A549 (cell line): ENCODE results near the gene KSR1. TPM values are rescaled to one million over a fixed set of nuclear protein-coding genes. Genes with fewer than 3 reads are reported as not detected.

Experiments
- ATAC-seq, 2 experiments: fragments of 200-7000 bp in 1 of 2; fragments of >200 bp in 1 of 2; cut with Nextera tagmentation in 1 of 2; cut with Tn5 transposase in 1 of 2; 3 replicates each; pipeline versions ENCODE4 v1.8.0 to v1.9.1; 2018 to 2020; ENCODE audit warnings: mild to moderate bottlenecking in 1 of 2, moderate library complexity in 1 of 2
- CTCF ChIA-PET: fragments of 300-600 bp; sonication (Branson Sonifier 250); formaldehyde crosslinking; extraction: SDS; loops from one replicate; lab custom pipeline; 2021; ENCODE audit warnings: antibody characterized with exemption, inconsistent platforms; lab: Yijun Ruan, JAX
- POLR2A ChIA-PET: fragments of 350-600 bp; formaldehyde crosslinking; extraction: SDS; loops from one replicate; lab custom pipeline; 2021; ENCODE audit warnings: antibody characterized with exemption, inconsistent platforms; lab: Yijun Ruan, JAX
- DNase-seq, 2 experiments: peaks; one replicate each; pipeline versions ENCODE4 v3.0.0 to v3.0.0-alpha.2; 2011 to 2016; ENCODE audit warnings: low read depth in 1 of 2, low spot score in 1 of 2
- FAIRE-seq: peaks from 2 replicates; lab custom pipeline; 2011; peaks lifted over from hg19 to GRCh38; lab: Jason Lieb, UNC
- H3K27ac ChIP-seq, 2 experiments: fragments of >200 bp; sonication (Bioruptor Twin); formaldehyde crosslinking; 3 replicates each; pipeline ENCODE4 v1.5.1; 2016 to 2017
- H3K4me1 ChIP-seq: fragments of >200 bp; sonication (Bioruptor Twin); formaldehyde crosslinking; 3 replicates; pipeline ENCODE4 v1.6.1; 2016
- H3K4me2 ChIP-seq: fragments of >200 bp; sonication (Bioruptor Twin); formaldehyde crosslinking; 3 replicates; pipeline ENCODE4 v1.6.1; 2016
- H3K4me3 ChIP-seq: fragments of >200 bp; sonication (Bioruptor Twin); formaldehyde crosslinking; 3 replicates; pipeline ENCODE4 v1.5.1; 2016
- H3K9me3 ChIP-seq: fragments of >200 bp; sonication (Bioruptor Twin); formaldehyde crosslinking; 3 replicates; pipeline ENCODE4 v1.6.1; 2016
- CBX2 ChIP-seq: fragments of 200-600 bp; sonication (generic); IDR thresholded peaks from 2 replicates; pipeline ENCODE4 v1.6.1; 2016; ENCODE audit warnings: low read depth, mild to moderate bottlenecking, borderline replicate concordance
- CBX8 ChIP-seq: fragments of 200-600 bp; sonication (generic); IDR thresholded peaks from 2 replicates; pipeline ENCODE4 v1.6.1; 2016
- CHD4 ChIP-seq: fragments of 200-600 bp; sonication (generic); IDR thresholded peaks from 2 replicates; pipeline ENCODE4 v1.6.1; 2016; ENCODE audit warnings: antibody characterized with exemption, mild to moderate bottlenecking, borderline replicate concordance
- E2F6 ChIP-seq: IDR thresholded peaks from 2 replicates; pipeline ENCODE4 v1.6.1; 2012; ENCODE audit warnings: low read depth, borderline replicate concordance
- EHF ChIP-seq: fragments of 250-450 bp; sonication (Bioruptor Pico); IDR thresholded peaks from 2 replicates; pipeline ENCODE4 v1.5.0; 2020; ENCODE audit warnings: mild to moderate bottlenecking
- EP300 ChIP-seq, 2 experiments: fragments of >200 bp; sonication (Bioruptor Twin); formaldehyde crosslinking; IDR thresholded peaks; 2 replicates in 1 of 2; 3 replicates in 1 of 2; pipeline ENCODE4 v1.6.1; 2016 to 2017
- FOSB ChIP-seq: fragments of 250-450 bp; sonication (Bioruptor Pico); IDR thresholded peaks from 2 replicates; pipeline ENCODE4 v1.5.0; 2020; ENCODE audit warnings: mild to moderate bottlenecking, moderate library complexity
- KDM1A ChIP-seq: fragments of 200-600 bp; sonication (generic); IDR thresholded peaks from 2 replicates; pipeline ENCODE4 v1.6.1; 2016; ENCODE audit warnings: low read depth, mild to moderate bottlenecking
- KDM5A ChIP-seq: fragments of 200-600 bp; sonication (generic); IDR thresholded peaks from 2 replicates; pipeline ENCODE4 v1.6.1; 2016; ENCODE audit warnings: antibody characterized with exemption, mild to moderate bottlenecking
- MAFK ChIP-seq: fragments of 450-650 bp; IDR thresholded peaks from 2 replicates; pipeline ENCODE4 v1.6.1; 2014; ENCODE audit not compliant: partially characterized antibody
- MYC ChIP-seq: IDR thresholded peaks from 2 replicates; pipeline ENCODE4 v1.6.1; 2012; ENCODE audit warnings: mild to moderate bottlenecking, inconsistent platforms, low read length, improper control_type of control experiment, borderline replicate concordance
- NPAS2 ChIP-seq: fragments of 250-450 bp; sonication (Bioruptor Pico); IDR thresholded peaks from 2 replicates; pipeline ENCODE4 v1.8.0; 2022; ENCODE audit warnings: mild to moderate bottlenecking, moderate library complexity, borderline replicate concordance
- NR3C1 ChIP-seq: fragments of >200 bp; sonication (Bioruptor Twin); formaldehyde crosslinking; IDR thresholded peaks from 3 replicates; pipeline ENCODE4 v1.6.1; 2017
- RCOR1 ChIP-seq: fragments of 150-350 bp; IDR thresholded peaks from 2 replicates; pipeline ENCODE4 v1.6.1; 2014; ENCODE audit warnings: antibody characterized with exemption, low read length, low read depth
- SMC3 ChIP-seq: fragments of >200 bp; sonication (Bioruptor Twin); formaldehyde crosslinking; IDR thresholded peaks from 3 replicates; pipeline ENCODE4 v1.6.1; 2018; ENCODE audit warnings: inconsistent platforms
- TFCP2L1 ChIP-seq: fragments of 250-450 bp; sonication (Bioruptor Pico); IDR thresholded peaks from 2 replicates; pipeline ENCODE4 v1.5.0; 2021; ENCODE audit warnings: mild to moderate bottlenecking
- WGBS: methylation state at CpG from one replicate; pipeline ENCODE4 v1.1.6; 2017; ENCODE audit errors: missing lambda C conversion rate; 5-methylcytosine and 5-hydroxymethylcytosine counted together
- polyA plus RNA-seq, 4 experiments: library from polyadenylated mRNA; depleted of rRNA in 3 of 4; stranded (reverse); fragments of >200 nt; fragmentation: RNase III in 1 of 4; extraction: RNeasy Plus Mini Kit Qiagen cat#74134 plus additional on column Dnase treatment in 1 of 4; gene quantifications; 2 replicates in 3 of 4; 3 replicates in 1 of 4; pipeline ENCODE4 v1.2.3, GENCODE V29; 2011 to 2017
- TF ChIP-seq, protein P1 (sequence below): fragments of 200-600 bp; sonication (generic); IDR thresholded peaks from 2 replicates; pipeline ENCODE4 v1.6.1; 2016; ENCODE audit warnings: antibody characterized with exemption, mild to moderate bottlenecking, moderate library complexity
- TF ChIP-seq, protein P2 (sequence below): fragments of >200 bp; sonication (Bioruptor Twin); formaldehyde crosslinking; IDR thresholded peaks from 3 replicates; pipeline ENCODE4 v1.5.1; 2016

Gene KSR1
- polyA plus RNA-seq, 2 of the 4 experiments (the other 2 are of a cell fraction), result 13.3 to 14.6 TPM

GRCh38 chr17:27475981-27476895 lies 20.0 kb downstream of the KSR1 start:
- POLR2A ChIA-PET, result no interaction called here
- Histone ChIP-seq H3K4me1 (peaks cover 28% of the 10 kb centered on the region), H3K9me3 (no peaks in the 10 kb centered on the region), H3K27ac (no peak overlapping the region), H3K4me2 (no peak overlapping the region), H3K4me3 (no peak overlapping the region)
- DNase-seq (no peak), FAIRE-seq (no peak), ATAC-seq (no peak)
- CTCF ChIA-PET, result interaction anchor here (0.6 to 10.4 kb wide), 9 partner anchors 12 to 124 kb away, joined by 3 to 55 read pairs (median 5); partner anchors contain the start of gene KSR1
- no peak for TF ChIP-seq EP300 (IDR thresholded peaks at IDR 0.05)
- TF ChIP-seq KDM1A, result no peak
- TF ChIP-seq NR3C1, result no peak
- TF ChIP-seq, protein P1, sequence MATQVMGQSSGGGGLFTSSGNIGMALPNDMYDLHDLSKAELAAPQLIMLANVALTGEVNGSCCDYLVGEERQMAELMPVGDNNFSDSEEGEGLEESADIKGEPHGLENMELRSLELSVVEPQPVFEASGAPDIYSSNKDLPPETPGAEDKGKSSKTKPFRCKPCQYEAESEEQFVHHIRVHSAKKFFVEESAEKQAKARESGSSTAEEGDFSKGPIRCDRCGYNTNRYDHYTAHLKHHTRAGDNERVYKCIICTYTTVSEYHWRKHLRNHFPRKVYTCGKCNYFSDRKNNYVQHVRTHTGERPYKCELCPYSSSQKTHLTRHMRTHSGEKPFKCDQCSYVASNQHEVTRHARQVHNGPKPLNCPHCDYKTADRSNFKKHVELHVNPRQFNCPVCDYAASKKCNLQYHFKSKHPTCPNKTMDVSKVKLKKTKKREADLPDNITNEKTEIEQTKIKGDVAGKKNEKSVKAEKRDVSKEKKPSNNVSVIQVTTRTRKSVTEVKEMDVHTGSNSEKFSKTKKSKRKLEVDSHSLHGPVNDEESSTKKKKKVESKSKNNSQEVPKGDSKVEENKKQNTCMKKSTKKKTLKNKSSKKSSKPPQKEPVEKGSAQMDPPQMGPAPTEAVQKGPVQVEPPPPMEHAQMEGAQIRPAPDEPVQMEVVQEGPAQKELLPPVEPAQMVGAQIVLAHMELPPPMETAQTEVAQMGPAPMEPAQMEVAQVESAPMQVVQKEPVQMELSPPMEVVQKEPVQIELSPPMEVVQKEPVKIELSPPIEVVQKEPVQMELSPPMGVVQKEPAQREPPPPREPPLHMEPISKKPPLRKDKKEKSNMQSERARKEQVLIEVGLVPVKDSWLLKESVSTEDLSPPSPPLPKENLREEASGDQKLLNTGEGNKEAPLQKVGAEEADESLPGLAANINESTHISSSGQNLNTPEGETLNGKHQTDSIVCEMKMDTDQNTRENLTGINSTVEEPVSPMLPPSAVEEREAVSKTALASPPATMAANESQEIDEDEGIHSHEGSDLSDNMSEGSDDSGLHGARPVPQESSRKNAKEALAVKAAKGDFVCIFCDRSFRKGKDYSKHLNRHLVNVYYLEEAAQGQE, result no peak
- TF ChIP-seq MYC, result no peak
- TF ChIP-seq KDM5A, result no peak
- no peak for TF ChIP-seq SMC3
- no peak for TF ChIP-seq RCOR1
- TF ChIP-seq FOSB (CRISPR knock-in tag), result no peak
- WGBS, result 81% methylated on average over 14 of the region's 14 CpGs

GRCh38 chr17:27477050-27477888 lies 21.0 kb downstream of the KSR1 start:
- FAIRE-seq (no peak), DNase-seq (no peak), ATAC-seq (no peak)
- Histone ChIP-seq H3K9me3 (no peaks in the 10 kb centered on the region), H3K4me1 (peaks cover 18% of the 10 kb centered on the region), H3K4me3 (no peak overlapping the region), H3K4me2 (no peak overlapping the region), H3K27ac (no peak overlapping the region)
- WGBS, result 80% methylated on average over 9 of the region's 9 CpGs
- POLR2A ChIA-PET, result no interaction called here
- TF ChIP-seq CBX2 (no peak), MAFK (peak; percentile 7)
- CTCF ChIA-PET, result interaction anchor here (0.6 to 10.4 kb wide), 7 partner anchors 11 to 125 kb away, joined by 3 to 55 read pairs (median 4); partner anchors contain the start of gene KSR1

- 85% methylated on average over 9 of the region's 9 CpGs for WGBS
- DNase-seq, result no peak
- H3K4me2 ChIP-seq, result no peak overlapping the region
- no peak for ATAC-seq
- CTCF ChIA-PET, result interaction anchor here (0.8 to 10.4 kb wide), 6 partner anchors 10 to 124 kb away, joined by 3 to 55 read pairs (median 4); partner anchors contain the start of gene KSR1
- no peak for FAIRE-seq
- H3K9me3 ChIP-seq, result no peaks in the 10 kb centered on the region
- POLR2A ChIA-PET, result no interaction called here
- H3K27ac ChIP-seq, result no peak overlapping the region
- H3K4me3 ChIP-seq, result no peak overlapping the region
- H3K4me1 ChIP-seq, result peaks cover 9% of the 10 kb centered on the region
- no peak for TF ChIP-seq CHD4
- TF ChIP-seq E2F6, result no peak
- TF ChIP-seq NR3C1, result no peak
- TF ChIP-seq NPAS2 (CRISPR knock-in tag), result no peak
- no peak for TF ChIP-seq CBX8
- TF ChIP-seq EHF (CRISPR knock-in tag), result no peak
- TF ChIP-seq TFCP2L1 (CRISPR knock-in tag), result no peak
- TF ChIP-seq, protein P2, sequence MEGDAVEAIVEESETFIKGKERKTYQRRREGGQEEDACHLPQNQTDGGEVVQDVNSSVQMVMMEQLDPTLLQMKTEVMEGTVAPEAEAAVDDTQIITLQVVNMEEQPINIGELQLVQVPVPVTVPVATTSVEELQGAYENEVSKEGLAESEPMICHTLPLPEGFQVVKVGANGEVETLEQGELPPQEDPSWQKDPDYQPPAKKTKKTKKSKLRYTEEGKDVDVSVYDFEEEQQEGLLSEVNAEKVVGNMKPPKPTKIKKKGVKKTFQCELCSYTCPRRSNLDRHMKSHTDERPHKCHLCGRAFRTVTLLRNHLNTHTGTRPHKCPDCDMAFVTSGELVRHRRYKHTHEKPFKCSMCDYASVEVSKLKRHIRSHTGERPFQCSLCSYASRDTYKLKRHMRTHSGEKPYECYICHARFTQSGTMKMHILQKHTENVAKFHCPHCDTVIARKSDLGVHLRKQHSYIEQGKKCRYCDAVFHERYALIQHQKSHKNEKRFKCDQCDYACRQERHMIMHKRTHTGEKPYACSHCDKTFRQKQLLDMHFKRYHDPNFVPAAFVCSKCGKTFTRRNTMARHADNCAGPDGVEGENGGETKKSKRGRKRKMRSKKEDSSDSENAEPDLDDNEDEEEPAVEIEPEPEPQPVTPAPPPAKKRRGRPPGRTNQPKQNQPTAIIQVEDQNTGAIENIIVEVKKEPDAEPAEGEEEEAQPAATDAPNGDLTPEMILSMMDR, result no peak
- no peak for TF ChIP-seq RCOR1
- TF ChIP-seq, protein P1, result no peak
Observed at GRCh38 chr17:27477971-27478684, 21.9 kb downstream of the KSR1 start.
